HG02981 (cell line): Measurements from ENCODE around the gene SSUH2.

Experiments used
- ATAC-seq: cut with Tn5 transposase; IDR thresholded peaks from one replicate; pipeline ENCODE4 v1.9.1; 2021; ENCODE audit warnings: mild to moderate bottlenecking, moderate library complexity; ENCODE audit not compliant: unreplicated experiment

The SSUH2 gene

GRCh38 chr3:8619548-8619947 is 25.1 kb downstream of the SSUH2 start:
- no peak for ATAC-seq

GRCh38 chr3:8618950-8619349 is 25.6 kb downstream of the SSUH2 start:
- no peak for ATAC-seq

GRCh38 chr3:8617921-8618320 is 26.7 kb downstream of the SSUH2 start:
- no peak for ATAC-seq

- no peak for ATAC-seq
Observed at GRCh38 chr3:8610951-8611350, 33.6 kb downstream of the SSUH2 start.

- no peak for ATAC-seq
Observed at GRCh38 chr3:8608791-8609467, 35.7 kb downstream of the SSUH2 start.

- no peak for ATAC-seq
Observed at GRCh38 chr3:8608041-8608790, 36.4 kb downstream of the SSUH2 start.

- peak; percentile 63 for ATAC-seq
Observed at GRCh38 chr3:8607234-8608040, 37.2 kb downstream of the SSUH2 start.

- no peak for ATAC-seq
Observed at GRCh38 chr3:8606701-8607231, 37.8 kb downstream of the SSUH2 start.

- no peak for ATAC-seq
Observed at GRCh38 chr3:8604988-8605387, 39.6 kb downstream of the SSUH2 start.

GRCh38 chr3:8604006-8604405 is 40.6 kb downstream of the SSUH2 start:
- no peak for ATAC-seq

- no peak for ATAC-seq
Observed at GRCh38 chr3:8603115-8603710, 41.4 kb downstream of the SSUH2 start.

GRCh38 chr3:8600457-8600856 is 44.1 kb downstream of the SSUH2 start:
- ATAC-seq, result no peak

GRCh38 chr3:8599146-8599545 is 45.5 kb downstream of the SSUH2 start:
- ATAC-seq, result no peak

- no peak for ATAC-seq
Observed at GRCh38 chr3:8597219-8597853, 47.3 kb downstream of the SSUH2 start.

GRCh38 chr3:8596321-8597218 is 48.0 kb downstream of the SSUH2 start:
- ATAC-seq, result no peak

GRCh38 chr3:8595695-8596115 is 48.9 kb downstream of the SSUH2 start:
- ATAC-seq, result no peak

- ATAC-seq, result no peak
Observed at GRCh38 chr3:8595252-8595651, 49.3 kb downstream of the SSUH2 start.

- ATAC-seq, result no peak
Observed at GRCh38 chr3:8593021-8593827, 51.4 kb downstream of the SSUH2 start.
